MM.1S (cell line): ENCODE measurements around the gene PTPN18.

Experiments used
- DNase-seq: peaks from one replicate; pipeline ENCODE4 v3.0.0-alpha.2; 2015
- H2AFZ ChIP-seq: fragments of 300-600 bp; sonication (generic); 2 replicates; pipeline ENCODE4 v1.6.0; 2016; ENCODE audit warnings: antibody characterized with exemption, low read length
- H3F3A ChIP-seq: fragments of 300-600 bp; sonication (generic); 2 replicates; pipeline ENCODE4 v1.6.1; 2016; ENCODE audit warnings: mild to moderate bottlenecking, antibody characterized with exemption, low read length, moderate library complexity, mixed read lengths; ENCODE audit not compliant: insufficient read depth
- H3K27ac ChIP-seq: fragments of 300-600 bp; sonication (generic); 2 replicates; pipeline ENCODE4 v1.5.1; 2016; ENCODE audit warnings: mild to moderate bottlenecking, low read length
- H3K27me3 ChIP-seq: fragments of 300-600 bp; sonication (generic); replicated peaks from 2 replicates; pipeline ENCODE4 v1.6.0; 2016; ENCODE audit warnings: low read length; ENCODE audit not compliant: insufficient read depth
- H3K36me3 ChIP-seq: fragments of 300-600 bp; sonication (generic); replicated peaks from 2 replicates; pipeline ENCODE4 v1.6.1; 2016; ENCODE audit warnings: mild to moderate bottlenecking, low read length, mixed read lengths; ENCODE audit not compliant: insufficient read depth
- H3K4me1 ChIP-seq: fragments of 300-600 bp; sonication (generic); 2 replicates; pipeline ENCODE4 v1.6.1; 2016; ENCODE audit warnings: low read length, mixed read lengths
- H3K4me2 ChIP-seq: fragments of 300-600 bp; sonication (generic); 2 replicates; pipeline ENCODE4 v1.6.0; 2016; ENCODE audit warnings: low read depth, low read length
- H3K4me3 ChIP-seq: fragments of 300-600 bp; sonication (generic); 2 replicates; pipeline ENCODE4 v1.5.1; 2016; ENCODE audit warnings: low read length, mixed read lengths
- H3K79me2 ChIP-seq: fragments of 300-600 bp; sonication (generic); 2 replicates; pipeline ENCODE4 v1.6.1; 2016; ENCODE audit warnings: mixed run types, low read length, mixed read lengths
- H3K9ac ChIP-seq: fragments of 300-600 bp; sonication (generic); 2 replicates; pipeline ENCODE4 v1.6.1; 2016; ENCODE audit warnings: low read length, mixed read lengths
- H3K9me2 ChIP-seq: fragments of 300-600 bp; sonication (generic); replicated peaks from 2 replicates; pipeline ENCODE4 v1.6.1; 2016; ENCODE audit warnings: mild to moderate bottlenecking, low read length, mixed read lengths; ENCODE audit not compliant: insufficient read depth
- H3K9me3 ChIP-seq: fragments of 300-600 bp; sonication (generic); replicated peaks from 2 replicates; pipeline ENCODE4 v1.6.1; 2016; ENCODE audit warnings: mild to moderate bottlenecking, low read length, mixed read lengths; ENCODE audit not compliant: insufficient read depth
- H4K20me1 ChIP-seq: fragments of 300-600 bp; sonication (generic); 2 replicates; pipeline ENCODE4 v1.6.1; 2016; ENCODE audit warnings: mild to moderate bottlenecking, low read length, moderate library complexity, mixed read lengths; ENCODE audit not compliant: insufficient read depth
- CTCF ChIP-seq: fragments of 300-600 bp; sonication (generic); IDR thresholded peaks from 2 replicates; pipeline ENCODE4 v1.5.1; 2016; ENCODE audit warnings: antibody characterized with exemption, low read length, mixed read lengths
- EZH2 ChIP-seq: fragments of 300-600 bp; sonication (generic); optimal IDR thresholded peaks from 2 replicates; pipeline ENCODE3; 2017; ENCODE audit warnings: low read depth, mild to moderate bottlenecking, antibody characterized with exemption, low read length, mixed read lengths
- EZH2phosphoT487 ChIP-seq: fragments of 300-600 bp; sonication (generic); IDR thresholded peaks from 2 replicates; pipeline ENCODE4 v1.6.1; 2018; ENCODE audit warnings: antibody characterized with exemption, low read length

The PTPN18 gene

GRCh38 chr2:130357864-130358263, 2.0 kb downstream of the PTPN18 start:
- Histone ChIP-seq H3K9me2 (no peaks in the 10 kb centered on the region), H3K4me1 (0 out of 2 replicates have a peak, but pooled peaks cover 5% of the 10 kb centered on the region), H2AFZ (no peak overlapping the region), H3K4me2 (no peak overlapping the region), H3K27ac (no peak overlapping the region), H3K27me3 (no peaks in the 10 kb centered on the region), H3F3A (no peaks in the 10 kb centered on the region), H4K20me1 (no peaks in the 10 kb centered on the region), H3K36me3 (no peaks in the 10 kb centered on the region), H3K9ac (no peak overlapping the region), H3K79me2 (no peaks in the 10 kb centered on the region), H3K4me3 (no peak overlapping the region), H3K9me3 (no peaks in the 10 kb centered on the region)
- no peak for TF ChIP-seq EZH2phosphoT487
- no peak for TF ChIP-seq CTCF
- TF ChIP-seq EZH2, result no peak
- DNase-seq, result no peak

GRCh38 chr2:130358420-130359350, 2.8 kb downstream of the PTPN18 start:
- no peak overlapping the region for H3K4me2 ChIP-seq
- no peak for DNase-seq

GRCh38 chr2:130359466-130359865, 3.6 kb downstream of the PTPN18 start:
- TF ChIP-seq EZH2phosphoT487 (no peak), CTCF (no peak), EZH2 (no peak)
- H3K9ac ChIP-seq, result no peak overlapping the region
- H3K79me2 ChIP-seq, result no peaks in the 10 kb centered on the region
- H3K27ac ChIP-seq, result no peak overlapping the region
- no peak for DNase-seq
- no peaks in the 10 kb centered on the region for H3K9me2 ChIP-seq
- no peaks in the 10 kb centered on the region for H3K27me3 ChIP-seq
- no peak overlapping the region for H3K4me2 ChIP-seq
- 0 out of 2 replicates have a peak, but pooled peaks cover 5% of the 10 kb centered on the region for H3K4me1 ChIP-seq
- H3F3A ChIP-seq, result no peaks in the 10 kb centered on the region
- H3K36me3 ChIP-seq, result no peaks in the 10 kb centered on the region
- no peaks in the 10 kb centered on the region for H4K20me1 ChIP-seq
- H3K9me3 ChIP-seq, result no peaks in the 10 kb centered on the region
- no peak overlapping the region for H2AFZ ChIP-seq
- no peak overlapping the region for H3K4me3 ChIP-seq

More at GRCh38 chr2:130358420-130359350, 2.8 kb downstream of the PTPN18 start:
- Histone ChIP-seq H3K4me3 (no peak overlapping the region), H3K9me2 (no peaks in the 10 kb centered on the region), H2AFZ (no peak overlapping the region), H3F3A (no peaks in the 10 kb centered on the region), H3K9ac (no peak overlapping the region), H3K27ac (no peak overlapping the region), H3K79me2 (no peaks in the 10 kb centered on the region), H3K36me3 (no peaks in the 10 kb centered on the region), H3K27me3 (no peaks in the 10 kb centered on the region), H3K9me3 (no peaks in the 10 kb centered on the region), H3K4me1 (0 out of 2 replicates have a peak, but pooled peaks cover 5% of the 10 kb centered on the region), H4K20me1 (no peaks in the 10 kb centered on the region)
- no peak for TF ChIP-seq EZH2
- no peak for TF ChIP-seq CTCF
- no peak for TF ChIP-seq EZH2phosphoT487
